AG10803 (cell line): ENCODE results near the gene MTG2.
A peak's percentile ranks its signal among the peaks of the same experiment; 100 is the strongest.

Source experiments
- DNase-seq: peaks from one replicate; pipeline ENCODE4 v3.0.0; 2010; ENCODE audit warnings: low read depth
- H3K4me3 ChIP-seq: 2 replicates; pipeline ENCODE4 v1.5.1; 2011; ENCODE audit warnings: mild to moderate bottlenecking, low read length, control low read depth
- TF ChIP-seq, protein P1 (sequence below): conservative IDR thresholded peaks from 2 replicates; pipeline ENCODE4 v1.5.1; 2011; ENCODE audit warnings: mild to moderate bottlenecking, low read length, control low read depth, inconsistent platforms

MTG2 gene

DNA sequence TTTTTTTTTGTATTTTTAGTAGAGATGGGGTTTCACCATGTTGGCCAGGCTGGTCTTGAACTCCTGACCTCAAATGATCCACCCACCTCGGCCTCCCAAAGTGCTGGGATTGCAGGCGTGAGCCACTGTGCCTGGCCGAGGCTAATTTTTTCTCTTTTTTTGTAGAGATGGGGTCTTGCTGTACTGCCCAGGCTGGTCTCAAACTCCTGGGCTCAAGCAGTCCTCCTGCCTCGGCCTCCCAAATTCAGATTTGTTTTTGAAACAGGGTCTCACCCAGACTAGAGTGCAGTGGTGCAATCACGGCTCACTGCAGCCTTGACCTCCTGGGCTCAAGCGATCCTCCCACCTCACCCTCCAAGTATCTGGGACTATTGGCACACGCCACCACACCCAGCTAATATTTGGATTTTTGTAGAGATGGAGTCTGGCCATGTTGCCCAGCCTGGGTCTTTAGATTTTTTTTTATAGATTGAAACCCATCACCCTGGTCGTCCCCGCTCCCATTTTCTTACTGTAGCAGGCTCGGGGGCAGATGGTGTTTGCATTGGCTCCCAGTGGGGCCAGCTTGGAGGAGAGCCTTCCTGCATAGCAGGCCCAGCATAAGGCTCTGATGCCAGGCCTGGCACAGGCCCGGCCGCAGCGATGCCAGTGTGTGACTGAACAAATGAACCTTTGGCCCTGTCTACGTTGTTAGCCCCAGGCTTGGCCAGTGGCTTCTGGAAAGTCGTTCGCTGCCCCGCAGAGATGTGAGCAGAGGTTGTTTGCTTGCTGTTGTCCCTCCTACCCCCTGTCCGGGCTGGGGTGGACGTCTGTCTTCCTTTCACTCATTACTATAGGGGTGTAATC is 4.3 kb upstream of the MTG2 start:
- TF ChIP-seq, protein P1, sequence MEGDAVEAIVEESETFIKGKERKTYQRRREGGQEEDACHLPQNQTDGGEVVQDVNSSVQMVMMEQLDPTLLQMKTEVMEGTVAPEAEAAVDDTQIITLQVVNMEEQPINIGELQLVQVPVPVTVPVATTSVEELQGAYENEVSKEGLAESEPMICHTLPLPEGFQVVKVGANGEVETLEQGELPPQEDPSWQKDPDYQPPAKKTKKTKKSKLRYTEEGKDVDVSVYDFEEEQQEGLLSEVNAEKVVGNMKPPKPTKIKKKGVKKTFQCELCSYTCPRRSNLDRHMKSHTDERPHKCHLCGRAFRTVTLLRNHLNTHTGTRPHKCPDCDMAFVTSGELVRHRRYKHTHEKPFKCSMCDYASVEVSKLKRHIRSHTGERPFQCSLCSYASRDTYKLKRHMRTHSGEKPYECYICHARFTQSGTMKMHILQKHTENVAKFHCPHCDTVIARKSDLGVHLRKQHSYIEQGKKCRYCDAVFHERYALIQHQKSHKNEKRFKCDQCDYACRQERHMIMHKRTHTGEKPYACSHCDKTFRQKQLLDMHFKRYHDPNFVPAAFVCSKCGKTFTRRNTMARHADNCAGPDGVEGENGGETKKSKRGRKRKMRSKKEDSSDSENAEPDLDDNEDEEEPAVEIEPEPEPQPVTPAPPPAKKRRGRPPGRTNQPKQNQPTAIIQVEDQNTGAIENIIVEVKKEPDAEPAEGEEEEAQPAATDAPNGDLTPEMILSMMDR, result no peak
- no peak for DNase-seq
- H3K4me3 ChIP-seq, result no peak overlapping the region

DNA sequence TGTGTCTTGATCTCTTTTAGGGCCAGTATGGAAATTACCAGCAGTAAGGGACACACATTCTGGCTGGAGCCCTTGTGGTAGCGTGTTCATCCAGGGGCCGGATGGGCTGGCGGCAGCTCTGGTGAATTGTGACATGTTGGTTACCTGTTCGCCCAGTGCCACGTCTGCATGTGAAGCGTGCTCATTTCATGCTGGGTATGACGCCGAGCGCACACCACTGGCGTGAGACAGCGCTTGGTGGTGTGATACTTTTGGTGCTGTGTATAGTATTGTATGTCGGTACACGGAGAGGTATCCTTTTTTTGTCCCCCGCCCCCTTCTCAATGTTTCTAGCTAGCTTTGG is 3.7 kb upstream of the MTG2 start:
- DNase-seq, result no peak
- TF ChIP-seq, protein P1, result no peak
- H3K4me3 ChIP-seq, result no peak overlapping the region

- TF ChIP-seq, protein P1, result no peak
- peak overlapping the region; percentile 96 for H3K4me3 ChIP-seq
- no peak for DNase-seq
These were observed 1.0 kb upstream of the MTG2 start for GRCh38 chr20:62181808-62182207.

- no peak for DNase-seq
- peak overlapping the region; percentile 96 for H3K4me3 ChIP-seq
- TF ChIP-seq, protein P1, result no peak
These were observed 756 bp downstream of the MTG2 start for GRCh38 chr20:62183426-62184142.

- TF ChIP-seq, protein P1, result no peak
- H3K4me3 ChIP-seq, result no peak overlapping the region
- no peak for DNase-seq
These were observed 3.2 kb downstream of the MTG2 start for GRCh38 chr20:62186096-62186426.

- DNase-seq, result peak; percentile 39
- TF ChIP-seq, protein P1, result no peak
- H3K4me3 ChIP-seq, result no peak overlapping the region
These were observed 4.3 kb downstream of the MTG2 start for GRCh38 chr20:62186887-62187866.
